Neural progenitor cell (in vitro differentiated cells): Measurements from ENCODE around the gene S100A12.

Source experiments
- EZH2 ChIP-seq: fragments of 200-600 bp; sonication (generic); IDR thresholded peaks from 2 replicates; pipeline ENCODE4 v1.6.1; 2017; ENCODE audit warnings: antibody characterized with exemption, mild to moderate bottlenecking, moderate library complexity
- TF ChIP-seq, protein P1 (sequence below): fragments of 200-600 bp; sonication (generic); IDR thresholded peaks from 2 replicates; pipeline ENCODE4 v1.5.1; 2017; ENCODE audit warnings: antibody characterized with exemption, mild to moderate bottlenecking

- TF ChIP-seq, protein P1, sequence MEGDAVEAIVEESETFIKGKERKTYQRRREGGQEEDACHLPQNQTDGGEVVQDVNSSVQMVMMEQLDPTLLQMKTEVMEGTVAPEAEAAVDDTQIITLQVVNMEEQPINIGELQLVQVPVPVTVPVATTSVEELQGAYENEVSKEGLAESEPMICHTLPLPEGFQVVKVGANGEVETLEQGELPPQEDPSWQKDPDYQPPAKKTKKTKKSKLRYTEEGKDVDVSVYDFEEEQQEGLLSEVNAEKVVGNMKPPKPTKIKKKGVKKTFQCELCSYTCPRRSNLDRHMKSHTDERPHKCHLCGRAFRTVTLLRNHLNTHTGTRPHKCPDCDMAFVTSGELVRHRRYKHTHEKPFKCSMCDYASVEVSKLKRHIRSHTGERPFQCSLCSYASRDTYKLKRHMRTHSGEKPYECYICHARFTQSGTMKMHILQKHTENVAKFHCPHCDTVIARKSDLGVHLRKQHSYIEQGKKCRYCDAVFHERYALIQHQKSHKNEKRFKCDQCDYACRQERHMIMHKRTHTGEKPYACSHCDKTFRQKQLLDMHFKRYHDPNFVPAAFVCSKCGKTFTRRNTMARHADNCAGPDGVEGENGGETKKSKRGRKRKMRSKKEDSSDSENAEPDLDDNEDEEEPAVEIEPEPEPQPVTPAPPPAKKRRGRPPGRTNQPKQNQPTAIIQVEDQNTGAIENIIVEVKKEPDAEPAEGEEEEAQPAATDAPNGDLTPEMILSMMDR: no peak
- no peak for TF ChIP-seq EZH2
Measured at GRCh38 chr1:153365696-153366095, 9.7 kb downstream of the S100A12 start.
